H1 (cell line): ENCODE results near the gene THTPA. TPM values are rescaled to one million over a fixed set of nuclear protein-coding genes. Genes with fewer than 3 reads are reported as not detected.

Experiments
- ATF2 ChIP-seq: IDR thresholded peaks from 2 replicates; pipeline ENCODE4 v1.6.1; 2012; ENCODE audit warnings: low read length, inconsistent platforms
- NRF1 ChIP-seq: IDR thresholded peaks from 2 replicates; pipeline ENCODE4 v1.6.1; 2011; ENCODE audit warnings: mild to moderate bottlenecking, low read depth, low read length, improper control_type of control experiment
- SIN3A ChIP-seq, 2 experiments: IDR thresholded peaks in 1 of 2; conservative IDR thresholded peaks in 1 of 2; 2 replicates each; pipeline ENCODE4 v1.6.1; 2011 to 2012; ENCODE audit warnings: low read length in 2 of 2, improper control_type of control experiment in 1 of 2, low read depth in 1 of 2, mild to moderate bottlenecking in 1 of 2
- SP2 ChIP-seq: IDR thresholded peaks from 2 replicates; pipeline ENCODE4 v1.6.1; 2012; ENCODE audit warnings: mild to moderate bottlenecking, low read length, inconsistent platforms
- polyA plus RNA-seq, 7 experiments: library from polyadenylated mRNA; depleted of rRNA in 3 of 7; stranded (reverse) in 5 of 7; unstranded in 2 of 7; fragments of >200 nt in 5 of 7; fragments of 200-250 nt in 2 of 7; gene quantifications; 1 replicate in 5 of 7; 2 replicates in 1 of 7; 4 replicates in 1 of 7; pipeline versions ENCODE4 v1.2.1 to v1.2.3, GENCODE V29; 2011 to 2013; ENCODE audit warnings: missing spikeins in 2 of 7, mixed read lengths in 2 of 7
- total RNA-seq: library from RNA; stranded (reverse); fragmentation: NEBNext Ultra II Directional; extraction: Animal tissue kit (Norgen Biotek cat#: 25700); gene quantifications from 2 replicates; pipeline ENCODE4 v1.2.1, GENCODE V29; 2021

Gene THTPA
- total and polyA plus RNA-seq, 2 of the 8 experiments (the other 6 are each of a cell fraction or from before 2014, with no cell fraction given): 16.6 to 19.0 TPM

GRCh38 chr14:23580152-23580926 is 24.3 kb downstream of the THTPA start (continued):
- no peak for TF ChIP-seq SP2
- TF ChIP-seq SIN3A (conservative IDR thresholded peaks at IDR 0.05 in 1 of 2, IDR thresholded peaks at IDR 0.05 in 1 of 2; ENCODE audit: low read depth in 1 of 2, low read length in 2 of 2): no peak
- no peak for TF ChIP-seq ATF2
- TF ChIP-seq NRF1: no peak
